NCI-H510A treated with DMSO at 0.1 percent for 48 hours (cell line): ENCODE measurements around the gene SRA1.

ENCODE experiments used
- DNase-seq: peaks from one replicate; lab custom pipeline; 2025; lab: John Stamatoyannopoulos, UW

SRA1 gene

GRCh38 chr5:140570488-140570887 lies 13.2 kb upstream of the SRA1 start:
- DNase-seq = no peak

DNA sequence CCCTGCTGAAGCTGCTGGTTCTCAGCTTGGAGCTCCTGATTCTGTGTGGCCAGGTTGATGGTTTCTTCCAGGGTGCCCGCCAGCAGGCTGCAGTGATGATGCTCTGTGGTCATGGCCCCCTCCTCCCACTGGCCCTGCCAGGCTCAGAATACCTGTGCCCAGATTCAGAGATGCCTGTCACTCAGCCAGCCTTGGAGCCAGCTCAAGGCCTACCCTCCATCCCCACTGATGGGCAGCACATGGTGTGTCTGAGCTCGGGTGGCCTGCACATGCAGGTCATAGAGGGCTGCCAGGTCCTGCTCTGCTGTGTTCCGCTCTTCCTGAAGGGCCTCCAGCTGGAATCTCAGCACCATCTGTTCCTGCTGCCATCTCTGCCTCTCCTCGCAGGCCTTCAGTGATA lies 12.8 kb upstream of the SRA1 start:
- no peak for DNase-seq

DNA sequence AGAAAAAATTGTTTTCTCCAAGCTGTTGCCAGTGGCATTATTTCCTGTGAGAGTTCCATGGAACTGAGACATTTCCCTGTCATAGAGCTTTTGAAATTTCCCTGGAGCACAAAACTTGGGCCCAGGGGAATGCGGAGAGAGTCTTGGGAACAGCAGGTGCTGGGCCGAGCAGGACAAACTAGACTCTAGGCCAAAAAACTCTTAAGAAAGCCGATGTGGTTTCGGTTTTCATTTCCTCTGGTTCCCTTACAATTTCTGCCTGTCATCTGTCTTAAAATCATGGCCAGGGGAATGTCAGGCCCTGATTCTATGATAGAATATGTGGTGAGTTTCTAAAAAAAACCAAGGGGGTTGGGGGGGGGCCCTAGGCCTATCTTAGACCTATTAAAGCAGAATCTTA lies 11.9 kb upstream of the SRA1 start:
- no peak for DNase-seq

GRCh38 chr5:140568443-140569063 lies 11.3 kb upstream of the SRA1 start:
- DNase-seq = no peak

DNA sequence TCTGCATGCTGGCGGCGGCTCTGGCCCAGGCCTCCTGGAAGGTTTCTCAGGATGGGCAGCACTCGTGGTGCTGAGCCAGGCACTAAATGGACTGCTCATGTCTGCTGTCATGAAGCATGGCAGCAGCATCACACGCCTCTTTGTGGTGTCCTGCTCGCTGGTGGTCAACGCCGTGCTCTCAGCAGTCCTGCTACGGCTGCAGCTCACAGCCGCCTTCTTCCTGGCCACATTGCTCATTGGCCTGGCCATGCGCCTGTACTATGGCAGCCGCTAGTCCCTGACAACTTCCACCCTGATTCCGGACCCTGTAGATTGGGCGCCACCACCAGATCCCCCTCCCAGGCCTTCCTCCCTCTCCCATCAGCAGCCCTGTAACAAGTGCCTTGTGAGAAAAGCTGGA lies 10.6 kb upstream of the SRA1 start:
- DNase-seq = no peak

GRCh38 chr5:140567136-140567818 lies 10.0 kb upstream of the SRA1 start:
- DNase-seq = no peak

- DNase-seq = no peak
These were observed 9.4 kb upstream of the SRA1 start for GRCh38 chr5:140566665-140567064.

DNA sequence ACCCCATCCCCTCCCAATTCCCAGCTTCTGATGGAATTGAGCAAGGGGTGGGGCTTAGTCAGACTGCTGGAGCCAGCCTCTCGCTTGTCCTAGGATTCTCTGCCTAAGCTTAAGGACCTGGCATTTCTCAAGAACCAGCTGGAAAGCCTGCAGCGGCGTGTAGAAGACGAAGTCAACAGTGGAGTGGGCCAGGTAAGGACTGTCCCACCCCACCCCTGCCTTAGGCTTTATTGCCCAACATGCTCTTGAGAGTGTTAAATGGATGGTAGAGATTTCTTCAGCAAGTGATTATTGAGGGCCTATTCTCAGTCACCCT lies 8.5 kb upstream of the SRA1 start:
- no peak for DNase-seq

- no peak for DNase-seq
These were observed 7.9 kb upstream of the SRA1 start for GRCh38 chr5:140565024-140565779.

- DNase-seq = peak; percentile 78
These were observed 7.1 kb upstream of the SRA1 start, which contains the start of the genes APBB3 and SLC35A4 for GRCh38 chr5:140564196-140565023. TSS of gene APBB3 (minus strand) at chr5:140564598. CDS start at chr5:140564245, 353 bp downstream. TSS of gene SLC35A4 (plus strand) at chr5:140564828. CDS start at chr5:140567170, 2,342 bp downstream.

- DNase-seq = no peak
These were observed 6.3 kb upstream of the SRA1 start for GRCh38 chr5:140563596-140563995.

DNA sequence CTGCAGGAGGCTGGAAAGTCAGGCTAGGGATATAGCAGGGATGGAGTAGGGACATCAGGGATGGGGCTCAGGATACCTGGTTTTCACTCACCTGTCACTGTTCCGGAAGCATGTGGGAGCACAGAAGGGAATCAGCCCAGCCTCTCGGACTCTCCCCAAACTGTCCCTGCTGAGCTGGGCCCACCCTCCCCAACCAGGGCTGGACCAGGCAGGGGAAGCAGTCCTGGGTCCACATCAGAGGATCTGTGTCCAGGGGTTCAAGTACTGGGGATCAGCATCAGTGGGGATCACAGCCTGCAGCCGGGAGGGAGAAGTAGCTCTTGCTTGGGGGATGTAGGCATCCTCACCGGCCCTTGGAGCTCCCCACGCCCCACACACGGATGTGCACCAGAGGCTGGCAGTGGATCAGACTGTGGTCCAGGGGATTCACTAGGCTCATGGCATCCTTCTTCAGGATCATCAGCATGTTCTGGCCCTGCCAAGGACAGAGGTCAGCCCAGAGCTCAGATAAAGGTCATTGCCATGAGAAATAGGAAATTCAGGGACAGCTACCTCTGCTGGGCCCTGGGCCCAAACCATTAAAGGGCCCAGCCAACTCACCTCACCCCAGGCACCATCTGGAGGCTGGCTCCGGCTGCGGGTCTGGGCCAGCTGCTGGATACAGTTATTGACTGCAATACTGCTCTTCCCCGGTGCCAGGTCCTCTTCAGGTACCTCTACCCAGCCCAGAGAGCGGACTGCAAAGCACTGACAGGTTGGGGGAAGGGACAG lies 4.7 kb upstream of the SRA1 start:
- DNase-seq = no peak

DNA sequence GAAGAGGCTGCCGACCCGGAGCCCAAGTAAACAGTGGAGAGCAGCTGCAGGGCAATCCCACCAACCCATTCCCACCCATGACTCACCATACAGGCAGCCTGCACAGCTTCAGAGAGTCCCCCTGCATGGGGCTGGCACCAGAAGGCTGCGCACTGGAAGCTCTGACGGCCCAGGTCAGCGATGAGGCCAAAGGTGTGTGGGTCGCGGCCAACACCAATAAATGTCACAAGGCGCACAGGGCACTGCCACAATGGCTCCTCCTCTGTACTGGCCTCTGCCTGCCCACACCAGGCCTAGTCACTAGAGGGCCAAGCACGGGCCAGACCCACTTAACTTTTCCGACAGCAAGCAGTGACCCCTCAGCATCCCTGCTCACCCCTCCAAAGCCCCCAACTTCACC lies 3.0 kb upstream of the SRA1 start:
- DNase-seq = no peak

DNA sequence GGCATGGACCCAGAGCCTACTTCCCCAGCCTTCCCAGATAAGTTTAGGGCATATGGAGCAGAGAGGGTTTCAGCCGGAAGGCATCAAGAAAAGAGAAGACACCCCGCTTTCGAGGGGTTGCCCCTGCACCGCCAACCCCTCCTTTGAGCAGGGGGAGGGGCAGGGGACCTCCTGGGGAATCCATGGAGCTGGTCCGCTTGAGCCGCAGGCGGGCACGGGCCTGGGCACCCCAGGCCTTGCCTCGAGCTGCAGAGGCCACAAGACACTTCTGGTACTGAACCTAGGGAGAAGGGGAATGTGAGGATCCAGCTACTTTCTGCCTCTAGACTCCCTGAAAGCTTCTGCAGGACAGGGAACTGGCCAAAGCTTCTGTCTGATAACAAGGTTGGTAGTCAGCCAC lies 1.3 kb upstream of the SRA1 start:
- DNase-seq = no peak

DNA sequence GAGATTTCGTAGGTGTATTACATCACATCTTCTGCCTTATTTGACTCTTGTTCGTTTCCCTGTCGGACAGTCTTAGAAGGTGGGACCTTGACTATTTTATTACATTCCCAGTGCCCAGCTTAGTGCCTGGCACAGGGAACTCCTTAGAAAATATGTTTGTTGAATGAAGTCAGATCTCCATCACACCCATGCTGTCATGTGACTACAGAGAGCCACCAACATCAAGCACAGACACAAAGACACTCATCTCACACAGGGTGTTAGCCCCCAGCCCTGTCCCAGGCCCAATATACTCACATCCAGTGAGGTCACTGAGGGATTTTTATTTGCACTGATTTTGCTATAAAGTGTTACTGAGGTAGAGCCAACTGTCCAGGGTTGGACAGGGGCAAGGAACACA lies 692 bp upstream of the SRA1 start:
- DNase-seq = no peak

GRCh38 chr5:140556438-140556837 lies 835 bp downstream of the SRA1 start:
- no peak for DNase-seq

- DNase-seq = no peak
These were observed 1.4 kb downstream of the SRA1 start for GRCh38 chr5:140555747-140556312.

- no peak for DNase-seq
These were observed 2.8 kb downstream of the SRA1 start for GRCh38 chr5:140554454-140554853.

- no peak for DNase-seq
These were observed 3.6 kb downstream of the SRA1 start for GRCh38 chr5:140553657-140554056.

DNA sequence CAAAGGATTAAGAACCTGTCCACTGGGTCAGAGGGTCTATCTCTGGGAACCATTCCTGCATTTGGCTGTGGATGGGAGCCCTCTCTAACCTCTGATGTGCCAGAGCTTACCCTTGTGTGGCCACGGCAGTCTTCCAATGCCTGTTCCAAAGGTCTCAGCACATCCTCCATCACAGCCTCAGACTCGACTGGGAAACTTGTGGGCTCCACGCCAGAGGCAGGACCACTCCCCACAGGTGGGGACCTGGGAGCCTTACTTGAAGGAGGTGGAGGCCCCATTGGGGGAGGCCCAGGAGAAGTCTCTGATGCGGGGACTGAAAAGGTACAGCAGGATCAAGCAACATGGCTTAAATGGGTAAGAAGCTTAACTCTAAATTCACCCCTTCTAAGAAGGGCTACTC lies 5.4 kb downstream of the SRA1 start:
- no peak for DNase-seq
